MM.1S (cell line): ENCODE measurements around the gene SULF2.

Experiments
- CTCF ChIP-seq: fragments of 300-600 bp; sonication (generic); IDR thresholded peaks from 2 replicates; pipeline ENCODE4 v1.5.1; 2016; ENCODE audit warnings: antibody characterized with exemption, low read length, mixed read lengths
- EZH2 ChIP-seq: fragments of 300-600 bp; sonication (generic); optimal IDR thresholded peaks from 2 replicates; pipeline ENCODE3; 2017; ENCODE audit warnings: low read depth, mild to moderate bottlenecking, antibody characterized with exemption, low read length, mixed read lengths
- EZH2phosphoT487 ChIP-seq: fragments of 300-600 bp; sonication (generic); IDR thresholded peaks from 2 replicates; pipeline ENCODE4 v1.6.1; 2018; ENCODE audit warnings: antibody characterized with exemption, low read length

- TF ChIP-seq CTCF: no peak
- no peak for TF ChIP-seq EZH2phosphoT487
- TF ChIP-seq EZH2: no peak
Measured at GRCh38 chr20:47727170-47727880, 58.0 kb downstream of the SULF2 start.
